Thoracic aorta (tissue), 2 donors: ENCODE data around the gene OXCT1. TPM values are rescaled to one million over a fixed set of nuclear protein-coding genes. Genes with fewer than 3 reads are reported as not detected.

Experiments
- ATAC-seq: fragments of 150-250 bp; one replicate; pipeline ENCODE4 v1.8.0; 2017; ENCODE audit warnings: low read depth; ENCODE audit not compliant: insufficient number of reproducible peaks, low FRiP score
- DNase-seq: peaks from one replicate; pipeline ENCODE4 v3.0.0-alpha.2; 2020; ENCODE audit warnings: low spot score
- H3K27ac ChIP-seq, 2 donors: fragments of 200-600 bp; sonication (generic); 1 replicate in 1 of 2; 2 replicates in 1 of 2; pipeline ENCODE4 v1.5.1; 2016; ENCODE audit warnings: mild to moderate bottlenecking in 2 of 2, moderate library complexity in 2 of 2
- H3K27me3 ChIP-seq: fragments of 200-600 bp; sonication (generic); replicated peaks from 2 replicates; pipeline ENCODE4 v1.6.0; 2016; ENCODE audit warnings: mild to moderate bottlenecking; ENCODE audit not compliant: insufficient read depth
- H3K36me3 ChIP-seq: fragments of 200-600 bp; sonication (generic); one replicate; pipeline ENCODE4 v1.5.1; 2016
- H3K4me1 ChIP-seq, 2 donors: fragments of 200-600 bp; sonication (generic); 1 replicate in 1 of 2; 2 replicates in 1 of 2; pipeline versions ENCODE4 v1.5.1 to v1.6.0; 2016; ENCODE audit warnings: low read depth in 2 of 2, mild to moderate bottlenecking in 1 of 2; ENCODE audit not compliant: control insufficient read depth in 1 of 2
- H3K4me3 ChIP-seq: fragments of 200-600 bp; sonication (generic); 2 replicates; pipeline ENCODE4 v1.5.1; 2016; ENCODE audit warnings: mild to moderate bottlenecking
- H3K9me3 ChIP-seq: fragments of 200-600 bp; sonication (generic); 2 replicates; pipeline ENCODE4 v1.5.1; 2016
- total RNA-seq, 2 donors: library from RNA; depleted of rRNA; stranded (reverse); fragments of >200 nt; gene quantifications; one replicate each; pipeline versions ENCODE4 v1.1.0 to v1.2.3, GENCODE V29; 2016
- TF ChIP-seq, protein P1 (sequence below): fragments of 200-600 bp; sonication (generic); IDR thresholded peaks from one replicate; pipeline ENCODE4 v1.5.1; 2019; ENCODE audit warnings: antibody characterized with exemption

Gene OXCT1
- total RNA-seq, 2 donors from 2014 or later, result 19.6 to 30.6 TPM

GRCh38 chr5:41841325-41841724, 28.9 kb downstream of the OXCT1 start:
- H3K27ac ChIP-seq, result peak overlapping the region; percentile 25 to 34
- H3K9me3 ChIP-seq, result no peaks in the 10 kb centered on the region
- TF ChIP-seq, protein P1, sequence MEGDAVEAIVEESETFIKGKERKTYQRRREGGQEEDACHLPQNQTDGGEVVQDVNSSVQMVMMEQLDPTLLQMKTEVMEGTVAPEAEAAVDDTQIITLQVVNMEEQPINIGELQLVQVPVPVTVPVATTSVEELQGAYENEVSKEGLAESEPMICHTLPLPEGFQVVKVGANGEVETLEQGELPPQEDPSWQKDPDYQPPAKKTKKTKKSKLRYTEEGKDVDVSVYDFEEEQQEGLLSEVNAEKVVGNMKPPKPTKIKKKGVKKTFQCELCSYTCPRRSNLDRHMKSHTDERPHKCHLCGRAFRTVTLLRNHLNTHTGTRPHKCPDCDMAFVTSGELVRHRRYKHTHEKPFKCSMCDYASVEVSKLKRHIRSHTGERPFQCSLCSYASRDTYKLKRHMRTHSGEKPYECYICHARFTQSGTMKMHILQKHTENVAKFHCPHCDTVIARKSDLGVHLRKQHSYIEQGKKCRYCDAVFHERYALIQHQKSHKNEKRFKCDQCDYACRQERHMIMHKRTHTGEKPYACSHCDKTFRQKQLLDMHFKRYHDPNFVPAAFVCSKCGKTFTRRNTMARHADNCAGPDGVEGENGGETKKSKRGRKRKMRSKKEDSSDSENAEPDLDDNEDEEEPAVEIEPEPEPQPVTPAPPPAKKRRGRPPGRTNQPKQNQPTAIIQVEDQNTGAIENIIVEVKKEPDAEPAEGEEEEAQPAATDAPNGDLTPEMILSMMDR, result no peak
- ATAC-seq (no peak), DNase-seq (no peak)
- H3K4me3 ChIP-seq, result peak overlapping the region; percentile 32
- no peaks in the 10 kb centered on the region for H3K27me3 ChIP-seq
- no peaks in the 10 kb centered on the region for H3K36me3 ChIP-seq
- H3K4me1 ChIP-seq, result peaks cover 14 to 27% of the 10 kb centered on the region in 2 donors

- H3K27ac ChIP-seq, result no peak overlapping the region
- H3K4me1 ChIP-seq, result peaks cover 20 to 38% of the 10 kb centered on the region in 2 donors
- no peaks in the 10 kb centered on the region for H3K9me3 ChIP-seq
- no peak overlapping the region for H3K4me3 ChIP-seq
- no peaks in the 10 kb centered on the region for H3K36me3 ChIP-seq
- no peaks in the 10 kb centered on the region for H3K27me3 ChIP-seq
- DNase-seq (no peak), ATAC-seq (no peak)
- TF ChIP-seq, protein P1, result no peak
Measured at GRCh38 chr5:41840251-41840650, 30.0 kb downstream of the OXCT1 start.

GRCh38 chr5:41837793-41838192, 32.4 kb downstream of the OXCT1 start:
- no peaks in the 10 kb centered on the region for H3K36me3 ChIP-seq
- DNase-seq, result no peak
- TF ChIP-seq, protein P1, result no peak
- peaks cover 17 to 52% of the 10 kb centered on the region in 2 donors for H3K4me1 ChIP-seq
- H3K27me3 ChIP-seq, result no peaks in the 10 kb centered on the region
- no peaks in the 10 kb centered on the region for H3K9me3 ChIP-seq
- no peak overlapping the region for H3K27ac ChIP-seq
- no peak overlapping the region for H3K4me3 ChIP-seq
- no peak for ATAC-seq

GRCh38 chr5:41835645-41836044, 34.6 kb downstream of the OXCT1 start:
- peak overlapping the region; percentile 47 to 56 for H3K27ac ChIP-seq
- ATAC-seq (peak; percentile 83), DNase-seq (peak; percentile 11)
- H3K36me3 ChIP-seq, result no peaks in the 10 kb centered on the region
- no peaks in the 10 kb centered on the region for H3K27me3 ChIP-seq
- no peaks in the 10 kb centered on the region for H3K9me3 ChIP-seq
- TF ChIP-seq, protein P1, result no peak
- H3K4me3 ChIP-seq, result no peak overlapping the region
- H3K4me1 ChIP-seq, result peaks cover 6 to 34% of the 10 kb centered on the region in 2 donors

DNA sequence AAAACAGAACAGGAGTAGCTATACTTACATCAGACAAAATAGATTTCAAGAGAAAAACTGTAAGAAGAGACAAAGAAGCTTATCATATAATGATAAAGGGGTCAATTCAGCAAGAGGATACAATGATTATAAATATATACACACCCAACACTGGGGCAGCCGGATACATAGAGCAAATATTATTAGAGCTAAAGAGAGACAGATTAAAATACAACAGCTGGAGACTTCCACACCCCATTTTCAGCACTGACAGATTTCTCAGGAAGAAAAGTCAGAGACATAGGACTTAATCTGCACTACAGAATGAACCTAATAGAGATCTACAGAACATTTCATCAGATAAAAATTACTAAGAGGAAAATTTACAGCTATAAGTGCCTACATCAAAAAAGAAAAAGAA, 35.7 kb downstream of the OXCT1 start:
- Histone ChIP-seq H3K4me1 (peaks cover 6 to 29% of the 10 kb centered on the region in 2 donors), H3K36me3 (no peaks in the 10 kb centered on the region), H3K27me3 (no peaks in the 10 kb centered on the region), H3K4me3 (no peak overlapping the region), H3K27ac (peak overlapping the region in 1 of 2 donors; percentile 56), H3K9me3 (no peaks in the 10 kb centered on the region)
- DNase-seq, result no peak
- TF ChIP-seq, protein P1, result no peak
- ATAC-seq, result no peak
